K562 (cell line): ENCODE measurements around the gene PHC1. TPM values are rescaled to one million over a fixed set of nuclear protein-coding genes. Genes with fewer than 3 reads are reported as not detected.

Experiments used
- DMBX1 ChIP-seq: fragments of 250-450 bp; sonication (Bioruptor Pico); IDR thresholded peaks from 2 replicates; pipeline ENCODE4 v1.8.0; 2022; ENCODE audit warnings: inconsistent platforms, mild to moderate bottlenecking, moderate library complexity, borderline replicate concordance
- EP400 ChIP-seq: fragments of 450-650 bp; IDR thresholded peaks from 2 replicates; pipeline ENCODE4 v1.6.1; 2017; ENCODE audit warnings: antibody characterized with exemption, mild to moderate bottlenecking, moderate library complexity
- MNT ChIP-seq, 2 experiments: fragments of 450-650 bp; conservative IDR thresholded peaks; 2 replicates each; pipeline ENCODE4 v1.6.1; 2017; ENCODE audit warnings: mild to moderate bottlenecking in 2 of 2, moderate library complexity in 2 of 2
- MTA3 ChIP-seq: fragments of 450-650 bp; formaldehyde crosslinking; IDR thresholded peaks from 2 replicates; pipeline ENCODE4 v1.6.1; 2017; ENCODE audit warnings: mild to moderate bottlenecking, borderline replicate concordance
- NBN ChIP-seq: fragments of 450-650 bp; IDR thresholded peaks from 2 replicates; pipeline ENCODE4 v1.6.1; 2016; ENCODE audit warnings: low read depth, mild to moderate bottlenecking
- SMARCA5 ChIP-seq: fragments of 450-650 bp; IDR thresholded peaks from 2 replicates; pipeline ENCODE4 v1.6.1; 2016
- SP1 ChIP-seq: sonication (generic); formaldehyde crosslinking; IDR thresholded peaks from 2 replicates; pipeline ENCODE4 v1.8.1; 2022; ENCODE audit warnings: mild to moderate bottlenecking, missing genetic modification reagents
- SPI1 ChIP-seq: IDR thresholded peaks from 2 replicates; pipeline ENCODE4 v1.6.1; 2011; ENCODE audit warnings: low read depth, low read length, control low read depth, borderline replicate concordance
- TOE1 ChIP-seq, 2 experiments: fragments of 450-650 bp in 1 of 2; sonication (generic) in 1 of 2; formaldehyde crosslinking in 1 of 2; IDR thresholded peaks; 2 replicates each; pipeline versions ENCODE4 v1.7.1 to v1.8.0; 2016 to 2022; ENCODE audit warnings: borderline replicate concordance in 2 of 2, mild to moderate bottlenecking in 2 of 2, antibody characterized with exemption in 1 of 2, inconsistent platforms in 1 of 2, low read depth in 1 of 2, missing genetic modification reagents in 1 of 2, moderate library complexity in 1 of 2
- polyA plus RNA-seq, 8 experiments: library from polyadenylated mRNA; depleted of rRNA in 4 of 8; stranded (reverse) in 5 of 8; unstranded in 3 of 8; fragments of >200 nt; fragmentation: Nextera tagmentation in 2 of 8; fragmentation: Illumina TruSeq in 1 of 8; extraction: Ambion mirVana in 2 of 8; extraction: Trizol in 1 of 8; gene quantifications; 2 replicates each; pipeline versions ENCODE4 v1.2.1 to v1.2.3, GENCODE V29; 2011 to 2014; ENCODE audit warnings: inconsistent platforms in 1 of 8, missing spikeins in 1 of 8
- total RNA-seq, 7 experiments: library from RNA; depleted of rRNA in 6 of 7; stranded (reverse); fragments of >200 nt in 6 of 7; fragmentation: Illumina TruSeq in 2 of 7; extraction: Trizol in 2 of 7; gene quantifications; 2 replicates each; pipeline versions ENCODE4 v1.2.1 to v1.2.3, GENCODE V29; 2011 to 2021; ENCODE audit warnings: low replicate concordance in 1 of 7

PHC1 gene
- total and polyA plus RNA-seq, 9 of the 15 experiments (the other 6 are each of a cell fraction or from before 2014, with no cell fraction given): 1.9 to 13.7 (median 6.9) TPM

GRCh38 chr12:8949342-8950220, 35.3 kb downstream of the PHC1 start, which contains the start of gene M6PR (continued):
- TF ChIP-seq DMBX1 (CRISPR knock-in tag) (peak; percentile 30; the same call in 1 of the 2 replicates), TOE1 (IDR thresholded peaks at IDR 0.05; ENCODE audit: borderline replicate concordance) (0 out of 2 replicates have a peak, but pooled peaks have one; percentile 52), TOE1 (CRISPR knock-in tag; IDR thresholded peaks at IDR 0.05; ENCODE audit: borderline replicate concordance, low read depth) (no peak), SMARCA5 (no peak), NBN (0 out of 2 replicates have a peak, but pooled peaks have one; percentile 71), MNT (conservative IDR thresholded peaks at IDR 0.05) (peak; percentile 79 to 91), EP400 (peak; percentile 79), MTA3 (0 out of 2 replicates have a peak, but pooled peaks have one; percentile 18), SP1 (peak; percentile 81), SPI1 (peak; percentile 57)
